Liver (tissue), 9 donors: ENCODE measurements around the gene TUT7. TPM values are rescaled to one million over a fixed set of nuclear protein-coding genes. Genes with fewer than 3 reads are reported as not detected.

Source experiments
- DNase-seq: peaks from one replicate; pipeline ENCODE4 v3.0.0-alpha.2; 2017; ENCODE audit warnings: low spot score
- H3K27ac ChIP-seq, 2 donors: one replicate each; pipeline ENCODE4 v1.7.0; 2013; ENCODE audit warnings: inconsistent platforms in 2 of 2, low read length in 2 of 2, control low read depth in 1 of 2, low read depth in 1 of 2, mild to moderate bottlenecking in 1 of 2
- H3K27me3 ChIP-seq, 4 donors: one replicate each; pipeline versions ENCODE4 v1.6.1 to v1.7.0; 2013; ENCODE audit warnings: low read length in 3 of 4, inconsistent platforms in 1 of 4, mild to moderate bottlenecking in 1 of 4, moderate library complexity in 1 of 4; ENCODE audit not compliant: control insufficient read depth in 4 of 4, insufficient read depth in 4 of 4
- H3K36me3 ChIP-seq, 4 donors: one replicate each; pipeline versions ENCODE4 v1.6.1 to v1.7.0; 2013; ENCODE audit warnings: low read length in 3 of 4, mild to moderate bottlenecking in 3 of 4, low read depth in 1 of 4, moderate library complexity in 1 of 4; ENCODE audit not compliant: control insufficient read depth in 4 of 4, insufficient read depth in 3 of 4
- H3K4me1 ChIP-seq, 4 donors: one replicate each; pipeline versions ENCODE4 v1.6.1 to v1.7.0; 2013; ENCODE audit warnings: low read length in 3 of 4, mild to moderate bottlenecking in 3 of 4, moderate library complexity in 1 of 4; ENCODE audit not compliant: control insufficient read depth in 4 of 4, insufficient read depth in 4 of 4
- H3K4me3 ChIP-seq, 3 donors: one replicate each; pipeline versions ENCODE4 v1.6.1 to v1.7.0; 2013; ENCODE audit warnings: low read length in 3 of 3, control low read depth in 1 of 3, low read depth in 1 of 3, mild to moderate bottlenecking in 1 of 3
- H3K9ac ChIP-seq, 2 donors: one replicate each; pipeline ENCODE4 v1.7.0; 2013; ENCODE audit warnings: low read length in 2 of 2, mild to moderate bottlenecking in 2 of 2, moderate library complexity in 2 of 2, control low read depth in 1 of 2, low read depth in 1 of 2
- H3K9me3 ChIP-seq, 4 donors: one replicate each; pipeline versions ENCODE4 v1.6.1 to v1.7.0; 2013; ENCODE audit warnings: low read length in 3 of 4; ENCODE audit not compliant: control insufficient read depth in 4 of 4
- EGR1 ChIP-seq, 2 donors: IDR thresholded peaks; 2 replicates each; pipeline ENCODE4 v1.6.1; 2016 to 2018; ENCODE audit warnings: antibody characterized with exemption in 2 of 2, low read depth in 2 of 2
- FOXA1 ChIP-seq: IDR thresholded peaks from 2 replicates; pipeline ENCODE4 v1.6.1; 2016; ENCODE audit warnings: antibody characterized with exemption
- FOXA2 ChIP-seq: IDR thresholded peaks from 2 replicates; pipeline ENCODE4 v1.6.1; 2016; ENCODE audit warnings: antibody characterized with exemption
- GABPA ChIP-seq, 2 donors: IDR thresholded peaks in 1 of 2; conservative IDR thresholded peaks in 1 of 2; 2 replicates each; pipeline ENCODE4 v1.6.1; 2016; ENCODE audit warnings: antibody characterized with exemption in 2 of 2, mild to moderate bottlenecking in 1 of 2, moderate library complexity in 1 of 2
- HNF4A ChIP-seq, 2 donors: conservative IDR thresholded peaks; 2 replicates each; pipeline ENCODE4 v1.6.1; 2016; ENCODE audit warnings: antibody characterized with exemption in 2 of 2, mild to moderate bottlenecking in 2 of 2
- HNF4G ChIP-seq: IDR thresholded peaks from 2 replicates; pipeline ENCODE4 v1.6.1; 2016; ENCODE audit warnings: antibody characterized with exemption
- JUND ChIP-seq, 2 donors: IDR thresholded peaks; 2 replicates each; pipeline ENCODE4 v1.6.1; 2016; ENCODE audit warnings: antibody characterized with exemption in 2 of 2
- NR2F2 ChIP-seq: IDR thresholded peaks from 2 replicates; pipeline ENCODE4 v1.6.1; 2016; ENCODE audit warnings: antibody characterized with exemption
- RAD21 ChIP-seq, 2 donors: IDR thresholded peaks; 2 replicates each; pipeline ENCODE4 v1.6.1; 2016; ENCODE audit warnings: antibody characterized with exemption in 2 of 2, mild to moderate bottlenecking in 2 of 2
- RXRA ChIP-seq, 2 donors: IDR thresholded peaks; 2 replicates each; pipeline ENCODE4 v1.6.1; 2017 to 2018; ENCODE audit warnings: antibody characterized with exemption in 2 of 2, mild to moderate bottlenecking in 1 of 2
- SP1 ChIP-seq: IDR thresholded peaks from 2 replicates; pipeline ENCODE4 v1.6.1; 2018; ENCODE audit warnings: antibody characterized with exemption, mild to moderate bottlenecking
- TAF1 ChIP-seq: conservative IDR thresholded peaks from 2 replicates; pipeline ENCODE4 v1.6.1; 2016; ENCODE audit warnings: antibody characterized with exemption, mild to moderate bottlenecking
- YY1 ChIP-seq: IDR thresholded peaks from 2 replicates; pipeline ENCODE4 v1.6.1; 2016; ENCODE audit warnings: antibody characterized with exemption, mild to moderate bottlenecking
- WGBS: extraction: QIAGEN DNeasy Blood & Tissue Kit; methylation state at CpG from one replicate; pipeline ENCODE4 v1.1.7; 2013; 5-methylcytosine and 5-hydroxymethylcytosine counted together
- polyA plus RNA-seq, 2 donors: library from polyadenylated mRNA; stranded (reverse) in 1 of 2; unstranded in 1 of 2; fragments of 200-250 nt in 1 of 2; fragments of >200 nt in 1 of 2; fragmentation: Nextera tagmentation in 1 of 2; extraction: Ambion mirVana in 1 of 2; gene quantifications; one replicate each; pipeline versions ENCODE4 v1.2.1 to v1.2.3, GENCODE V29; 2013 to 2015
- total RNA-seq, 2 donors: library from RNA; depleted of rRNA; stranded (reverse); fragments of >200 nt; gene quantifications; one replicate each; pipeline ENCODE4 v1.2.3, GENCODE V29; 2014
- TF ChIP-seq, protein P1 (sequence below): IDR thresholded peaks from 2 replicates; pipeline ENCODE4 v1.6.1; 2016; ENCODE audit warnings: antibody characterized with exemption, mild to moderate bottlenecking
- TF ChIP-seq, protein P2 (sequence below): IDR thresholded peaks from 2 replicates; pipeline ENCODE4 v1.6.1; 2016; ENCODE audit warnings: antibody characterized with exemption
- TF ChIP-seq, protein P3 (sequence below): fragments of 150-350 bp; IDR thresholded peaks from 2 replicates; pipeline ENCODE4 v1.5.1; 2017; ENCODE audit warnings: improper control_type of control experiment, low read depth, low read length; ENCODE audit not compliant: missing input control
- TF ChIP-seq, protein P4 (sequence below): IDR thresholded peaks from 2 replicates; pipeline ENCODE4 v1.6.1; 2016; ENCODE audit warnings: antibody characterized with exemption
- TF ChIP-seq, protein P5 (sequence below): IDR thresholded peaks from 2 replicates; pipeline ENCODE4 v1.6.1; 2016; ENCODE audit warnings: antibody characterized with exemption
- donor health status: healthy.
- donor health status: healthy.
- donor health status: healthy.
- donor health status: healthy.
- donor health status: healthy.

TUT7 gene
- total and polyA plus RNA-seq, 4 donors: 10.7 to 34.6 (median 15.9) TPM

DNA sequence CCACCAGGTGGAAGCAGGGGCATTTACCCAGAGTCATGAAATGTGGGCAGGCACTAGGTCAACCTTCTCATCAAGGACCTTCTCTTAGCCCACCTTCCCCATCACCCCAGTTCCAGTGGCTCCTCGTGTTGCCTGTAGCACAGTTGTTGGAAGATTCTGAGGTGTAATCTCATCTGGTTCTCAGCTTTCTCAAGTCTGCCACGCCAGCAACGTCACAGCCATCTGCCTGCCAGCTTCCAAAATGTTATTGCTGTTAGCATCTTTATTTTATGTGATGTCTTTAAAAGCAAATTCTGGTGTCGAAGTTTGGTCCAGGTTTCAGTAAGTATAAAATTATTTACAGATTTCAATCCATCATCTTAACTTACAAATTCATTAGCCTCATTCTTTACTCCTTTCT lies 105.5 kb downstream of the TUT7 start:
- peaks cover 0 to 2% (median 0%) of the 10 kb centered on the region in 4 donors for H3K4me1 ChIP-seq
- no peak for DNase-seq
- no peaks in the 10 kb centered on the region for H3K9me3 ChIP-seq
- WGBS: 90% methylated on average over 4 of the region's 4 CpGs
- H3K27me3 ChIP-seq: no peaks in the 10 kb centered on the region
- H3K27ac ChIP-seq: no peak overlapping the region
- no peak overlapping the region for H3K4me3 ChIP-seq
- no peaks in the 10 kb centered on the region for H3K36me3 ChIP-seq
- no peak overlapping the region for H3K9ac ChIP-seq
- TF ChIP-seq HNF4A (conservative IDR thresholded peaks at IDR 0.05) (no peak), NR2F2 (no peak), FOXA1 (no peak), EGR1 (IDR thresholded peaks at IDR 0.05; ENCODE audit: low read depth in 2 of 2) (no peak), TAF1 (no peak), YY1 (no peak), HNF4G (no peak), FOXA2 (no peak), GABPA (IDR thresholded peaks at IDR 0.05 in 1 of 2, conservative IDR thresholded peaks at IDR 0.05 in 1 of 2) (no peak), RXRA (IDR thresholded peaks at IDR 0.05) (no peak), SP1 (no peak), RAD21 (IDR thresholded peaks at IDR 0.05) (no peak), JUND (IDR thresholded peaks at IDR 0.05) (no peak)
- TF ChIP-seq, protein P1, sequence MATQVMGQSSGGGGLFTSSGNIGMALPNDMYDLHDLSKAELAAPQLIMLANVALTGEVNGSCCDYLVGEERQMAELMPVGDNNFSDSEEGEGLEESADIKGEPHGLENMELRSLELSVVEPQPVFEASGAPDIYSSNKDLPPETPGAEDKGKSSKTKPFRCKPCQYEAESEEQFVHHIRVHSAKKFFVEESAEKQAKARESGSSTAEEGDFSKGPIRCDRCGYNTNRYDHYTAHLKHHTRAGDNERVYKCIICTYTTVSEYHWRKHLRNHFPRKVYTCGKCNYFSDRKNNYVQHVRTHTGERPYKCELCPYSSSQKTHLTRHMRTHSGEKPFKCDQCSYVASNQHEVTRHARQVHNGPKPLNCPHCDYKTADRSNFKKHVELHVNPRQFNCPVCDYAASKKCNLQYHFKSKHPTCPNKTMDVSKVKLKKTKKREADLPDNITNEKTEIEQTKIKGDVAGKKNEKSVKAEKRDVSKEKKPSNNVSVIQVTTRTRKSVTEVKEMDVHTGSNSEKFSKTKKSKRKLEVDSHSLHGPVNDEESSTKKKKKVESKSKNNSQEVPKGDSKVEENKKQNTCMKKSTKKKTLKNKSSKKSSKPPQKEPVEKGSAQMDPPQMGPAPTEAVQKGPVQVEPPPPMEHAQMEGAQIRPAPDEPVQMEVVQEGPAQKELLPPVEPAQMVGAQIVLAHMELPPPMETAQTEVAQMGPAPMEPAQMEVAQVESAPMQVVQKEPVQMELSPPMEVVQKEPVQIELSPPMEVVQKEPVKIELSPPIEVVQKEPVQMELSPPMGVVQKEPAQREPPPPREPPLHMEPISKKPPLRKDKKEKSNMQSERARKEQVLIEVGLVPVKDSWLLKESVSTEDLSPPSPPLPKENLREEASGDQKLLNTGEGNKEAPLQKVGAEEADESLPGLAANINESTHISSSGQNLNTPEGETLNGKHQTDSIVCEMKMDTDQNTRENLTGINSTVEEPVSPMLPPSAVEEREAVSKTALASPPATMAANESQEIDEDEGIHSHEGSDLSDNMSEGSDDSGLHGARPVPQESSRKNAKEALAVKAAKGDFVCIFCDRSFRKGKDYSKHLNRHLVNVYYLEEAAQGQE: no peak
- TF ChIP-seq, protein P2, sequence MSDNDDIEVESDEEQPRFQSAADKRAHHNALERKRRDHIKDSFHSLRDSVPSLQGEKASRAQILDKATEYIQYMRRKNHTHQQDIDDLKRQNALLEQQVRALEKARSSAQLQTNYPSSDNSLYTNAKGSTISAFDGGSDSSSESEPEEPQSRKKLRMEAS: no peak
- TF ChIP-seq, protein P3, sequence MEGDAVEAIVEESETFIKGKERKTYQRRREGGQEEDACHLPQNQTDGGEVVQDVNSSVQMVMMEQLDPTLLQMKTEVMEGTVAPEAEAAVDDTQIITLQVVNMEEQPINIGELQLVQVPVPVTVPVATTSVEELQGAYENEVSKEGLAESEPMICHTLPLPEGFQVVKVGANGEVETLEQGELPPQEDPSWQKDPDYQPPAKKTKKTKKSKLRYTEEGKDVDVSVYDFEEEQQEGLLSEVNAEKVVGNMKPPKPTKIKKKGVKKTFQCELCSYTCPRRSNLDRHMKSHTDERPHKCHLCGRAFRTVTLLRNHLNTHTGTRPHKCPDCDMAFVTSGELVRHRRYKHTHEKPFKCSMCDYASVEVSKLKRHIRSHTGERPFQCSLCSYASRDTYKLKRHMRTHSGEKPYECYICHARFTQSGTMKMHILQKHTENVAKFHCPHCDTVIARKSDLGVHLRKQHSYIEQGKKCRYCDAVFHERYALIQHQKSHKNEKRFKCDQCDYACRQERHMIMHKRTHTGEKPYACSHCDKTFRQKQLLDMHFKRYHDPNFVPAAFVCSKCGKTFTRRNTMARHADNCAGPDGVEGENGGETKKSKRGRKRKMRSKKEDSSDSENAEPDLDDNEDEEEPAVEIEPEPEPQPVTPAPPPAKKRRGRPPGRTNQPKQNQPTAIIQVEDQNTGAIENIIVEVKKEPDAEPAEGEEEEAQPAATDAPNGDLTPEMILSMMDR: no peak
- TF ChIP-seq, protein P4, sequence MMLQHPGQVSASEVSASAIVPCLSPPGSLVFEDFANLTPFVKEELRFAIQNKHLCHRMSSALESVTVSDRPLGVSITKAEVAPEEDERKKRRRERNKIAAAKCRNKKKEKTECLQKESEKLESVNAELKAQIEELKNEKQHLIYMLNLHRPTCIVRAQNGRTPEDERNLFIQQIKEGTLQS: no peak
- TF ChIP-seq, protein P5, sequence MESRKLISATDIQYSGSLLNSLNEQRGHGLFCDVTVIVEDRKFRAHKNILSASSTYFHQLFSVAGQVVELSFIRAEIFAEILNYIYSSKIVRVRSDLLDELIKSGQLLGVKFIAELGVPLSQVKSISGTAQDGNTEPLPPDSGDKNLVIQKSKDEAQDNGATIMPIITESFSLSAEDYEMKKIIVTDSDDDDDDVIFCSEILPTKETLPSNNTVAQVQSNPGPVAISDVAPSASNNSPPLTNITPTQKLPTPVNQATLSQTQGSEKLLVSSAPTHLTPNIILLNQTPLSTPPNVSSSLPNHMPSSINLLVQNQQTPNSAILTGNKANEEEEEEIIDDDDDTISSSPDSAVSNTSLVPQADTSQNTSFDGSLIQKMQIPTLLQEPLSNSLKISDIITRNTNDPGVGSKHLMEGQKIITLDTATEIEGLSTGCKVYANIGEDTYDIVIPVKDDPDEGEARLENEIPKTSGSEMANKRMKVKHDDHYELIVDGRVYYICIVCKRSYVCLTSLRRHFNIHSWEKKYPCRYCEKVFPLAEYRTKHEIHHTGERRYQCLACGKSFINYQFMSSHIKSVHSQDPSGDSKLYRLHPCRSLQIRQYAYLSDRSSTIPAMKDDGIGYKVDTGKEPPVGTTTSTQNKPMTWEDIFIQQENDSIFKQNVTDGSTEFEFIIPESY: no peak
